ENCODE results near the gene ACKR3. TPM values are rescaled to one million over a fixed set of nuclear protein-coding genes. Genes with fewer than 3 reads are reported as not detected.

The ACKR3 gene
- total RNA-seq, 1 experiment from 2014 or later, result 24.0 TPM

DNA sequence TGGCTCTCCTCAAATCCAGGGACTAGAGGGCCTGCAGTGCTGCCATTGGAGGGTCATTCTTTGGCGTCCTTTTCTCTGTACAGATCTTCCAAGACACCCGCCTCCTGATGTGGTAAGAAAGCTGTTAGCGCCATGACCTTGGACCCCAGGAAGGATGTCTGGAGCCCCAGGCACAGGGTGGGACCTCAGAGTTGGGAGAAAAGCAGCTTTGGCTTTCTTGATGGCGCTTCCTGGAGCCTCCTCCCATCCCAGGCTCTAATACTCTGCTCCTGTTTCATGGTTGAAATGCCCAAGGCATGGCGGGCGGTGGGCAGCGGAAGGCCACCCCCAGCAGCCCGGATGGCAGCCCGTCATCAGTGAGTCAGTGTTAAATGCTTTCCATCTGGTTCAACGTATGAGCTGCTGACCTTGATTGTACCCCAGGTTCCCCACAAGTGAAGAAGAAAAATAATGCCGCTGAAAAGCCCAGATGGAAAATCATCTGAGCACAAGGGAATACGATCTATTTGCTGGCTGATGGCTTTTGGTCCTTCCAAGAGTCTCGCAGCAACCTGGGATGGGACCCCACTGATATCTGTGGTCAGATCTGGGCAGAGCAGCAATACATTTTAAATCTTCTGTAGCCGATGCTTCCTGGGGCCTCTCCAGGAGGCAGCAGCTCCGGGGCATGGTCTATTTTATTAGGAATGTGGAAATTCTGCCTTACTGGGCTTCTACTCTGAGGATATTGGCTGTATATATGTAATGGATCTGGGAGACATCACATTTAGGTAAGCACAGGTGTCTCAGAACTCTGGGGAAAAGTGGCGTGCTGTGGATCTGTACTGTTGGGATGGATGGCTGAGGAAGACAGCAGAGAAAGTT, 15.1 kb downstream of the ACKR3 start:
- DNase-seq (ENCODE audit: low read depth), result peak; percentile 97

DNA sequence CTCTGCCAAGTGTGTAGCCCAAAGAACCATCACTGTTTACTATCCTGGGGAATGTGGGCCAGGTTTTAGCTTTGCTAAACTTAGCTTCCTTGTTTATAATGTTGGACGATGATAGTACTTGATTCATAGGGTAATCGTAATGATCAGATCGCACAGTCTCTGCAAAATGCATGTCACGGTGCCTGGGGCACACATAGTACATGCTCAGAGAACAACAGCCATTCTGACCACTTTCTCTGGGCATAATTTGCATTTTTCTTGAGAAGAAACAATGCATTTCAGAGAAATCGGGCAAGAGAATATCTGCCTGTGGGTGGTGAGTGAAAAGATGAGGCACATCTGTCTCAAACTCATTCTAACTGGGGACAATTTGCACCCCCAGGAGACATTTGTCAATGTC, 16.3 kb downstream of the ACKR3 start:
- peak; percentile 34 for DNase-seq (ENCODE audit: low read depth)

DNA sequence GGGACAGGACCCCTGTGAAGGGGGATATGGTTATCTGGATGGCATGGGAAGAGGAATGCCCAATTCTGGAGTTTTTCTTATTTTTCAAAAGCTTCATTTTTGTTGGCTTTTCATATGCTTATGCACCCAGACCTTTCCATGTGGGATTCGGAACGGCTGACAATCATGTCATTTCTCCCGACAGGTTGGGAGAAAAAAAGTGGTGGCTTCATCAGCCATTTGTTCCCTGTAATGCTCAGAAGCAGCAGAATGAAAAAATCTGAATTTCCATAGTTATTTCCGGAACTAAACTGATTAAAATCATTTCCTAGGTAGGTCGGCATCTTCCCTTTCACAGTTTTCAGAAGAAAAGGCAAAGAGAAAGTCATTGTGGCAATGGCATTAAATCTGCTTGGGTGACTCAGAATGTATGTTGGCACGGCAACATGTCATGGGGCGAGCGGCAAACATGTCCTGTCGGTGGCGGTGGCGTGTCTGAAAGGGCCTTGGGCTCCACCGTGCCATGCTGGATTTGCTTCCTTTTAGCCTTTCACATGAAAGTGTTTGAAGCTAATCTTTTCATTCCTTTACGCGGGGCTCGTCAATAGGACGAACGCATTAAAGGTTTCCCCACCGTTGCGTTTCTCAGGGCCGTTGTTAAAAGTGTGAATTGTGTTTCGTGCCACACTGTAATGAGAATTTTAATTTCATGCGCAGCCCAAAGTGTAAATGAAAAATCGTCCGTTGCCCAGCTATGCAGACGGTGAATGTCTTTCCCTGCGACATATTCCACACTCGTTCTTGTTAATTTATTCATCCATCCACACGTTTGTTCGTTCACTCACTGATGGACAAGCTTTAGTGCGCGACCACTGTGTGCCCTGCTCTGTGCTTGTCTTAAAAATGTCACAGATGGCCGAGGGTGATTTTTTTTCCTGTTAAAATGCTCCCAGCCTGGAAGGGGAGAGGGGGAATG, 18.5 kb downstream of the ACKR3 start:
- DNase-seq (ENCODE audit: low read depth), result peak; percentile 76

DNA sequence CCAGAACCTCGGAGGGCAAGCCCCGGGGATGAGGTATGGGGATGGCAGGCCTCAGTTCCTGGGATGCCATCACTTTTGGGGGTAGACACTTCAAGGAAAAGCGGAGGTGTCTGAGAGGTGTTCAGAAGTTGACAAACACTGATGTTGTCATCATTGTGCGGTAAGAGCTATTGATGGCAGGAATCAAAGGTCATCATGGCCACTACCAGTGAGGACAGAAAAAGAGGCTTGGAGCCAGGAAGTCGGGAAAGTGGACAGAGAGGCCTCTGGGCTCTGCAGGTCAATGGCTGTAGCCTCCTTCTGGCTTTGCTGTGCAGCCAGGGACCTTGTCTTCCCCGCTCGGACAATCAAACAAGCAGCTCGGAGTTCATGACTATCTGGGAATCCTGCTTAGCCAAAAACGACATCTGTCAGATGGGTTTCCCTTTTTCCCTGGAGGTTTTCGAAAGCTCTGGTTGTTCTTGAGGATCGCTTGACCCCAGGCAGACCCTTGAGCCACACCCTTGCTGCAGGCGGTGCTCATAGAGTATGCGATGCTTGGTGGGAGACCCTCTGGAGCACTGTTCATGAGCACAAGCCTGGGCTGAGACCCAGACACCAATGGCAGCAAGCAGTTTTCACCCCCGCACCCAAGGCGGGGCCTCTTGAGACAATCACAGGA, 19.4 kb downstream of the ACKR3 start:
- DNase-seq (ENCODE audit: low read depth), result no peak

DNA sequence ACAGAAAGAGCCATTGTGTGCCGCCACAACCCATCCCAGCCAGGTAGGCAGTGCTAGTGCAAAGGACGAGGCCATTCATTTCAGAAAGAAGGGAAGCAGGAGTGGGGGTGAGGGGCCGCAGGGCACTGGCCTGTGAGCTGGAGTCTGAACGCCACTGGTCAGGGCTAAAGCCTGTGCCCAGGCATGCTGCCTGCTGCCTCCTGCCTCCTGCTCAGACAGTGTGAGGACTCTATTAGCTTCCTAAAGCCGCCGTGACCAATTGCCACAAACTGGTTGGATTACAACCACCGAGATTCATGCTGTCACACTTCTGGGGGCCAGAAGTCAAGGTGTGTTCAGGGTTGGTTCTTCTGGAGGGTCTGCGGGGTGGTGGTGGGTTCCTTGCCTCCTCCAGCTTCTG, 21.2 kb downstream of the ACKR3 start:
- no peak for DNase-seq (ENCODE audit: low read depth)

DNA sequence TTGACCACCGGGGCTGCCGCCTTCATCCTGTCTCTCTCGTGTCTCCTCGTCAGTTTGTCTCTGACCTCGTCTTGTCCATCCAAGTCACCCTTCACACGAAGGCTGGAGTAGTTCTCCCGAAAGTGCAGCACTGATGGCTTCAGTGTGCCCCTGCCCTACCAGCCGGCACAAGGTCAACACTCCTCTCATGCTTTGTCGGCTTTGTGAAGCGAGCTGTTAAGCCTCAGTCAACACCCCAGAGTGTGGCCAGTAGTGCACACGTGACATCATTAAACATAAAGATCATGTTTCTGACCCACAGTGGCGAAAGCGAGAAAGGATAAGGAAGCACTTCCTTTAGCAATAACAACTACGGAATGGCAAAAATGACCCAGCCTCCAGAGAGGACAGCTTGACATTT, 23.2 kb downstream of the ACKR3 start:
- DNase-seq (ENCODE audit: low read depth), result no peak

DNA sequence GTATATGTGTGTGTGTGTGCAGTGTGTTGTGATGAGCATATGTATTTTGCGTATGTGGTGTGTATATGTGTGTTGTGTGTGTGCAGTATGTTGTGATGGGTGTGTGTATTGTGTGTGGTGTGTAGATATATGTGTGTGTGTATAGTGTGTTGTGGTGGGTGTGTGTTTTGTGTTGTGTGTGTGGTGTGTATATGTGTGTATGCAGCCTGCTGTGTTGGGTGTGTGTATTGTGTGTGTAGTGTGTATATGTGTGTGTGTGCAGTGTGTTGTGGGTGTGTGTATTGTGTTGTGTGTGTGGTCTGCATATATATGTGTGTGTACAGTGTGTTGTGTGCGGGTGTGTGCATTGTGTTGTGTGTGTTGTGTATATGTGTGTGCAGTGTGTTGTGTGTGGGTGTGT, 23.9 kb downstream of the ACKR3 start:
- DNase-seq (ENCODE audit: low read depth), result no peak

DNA sequence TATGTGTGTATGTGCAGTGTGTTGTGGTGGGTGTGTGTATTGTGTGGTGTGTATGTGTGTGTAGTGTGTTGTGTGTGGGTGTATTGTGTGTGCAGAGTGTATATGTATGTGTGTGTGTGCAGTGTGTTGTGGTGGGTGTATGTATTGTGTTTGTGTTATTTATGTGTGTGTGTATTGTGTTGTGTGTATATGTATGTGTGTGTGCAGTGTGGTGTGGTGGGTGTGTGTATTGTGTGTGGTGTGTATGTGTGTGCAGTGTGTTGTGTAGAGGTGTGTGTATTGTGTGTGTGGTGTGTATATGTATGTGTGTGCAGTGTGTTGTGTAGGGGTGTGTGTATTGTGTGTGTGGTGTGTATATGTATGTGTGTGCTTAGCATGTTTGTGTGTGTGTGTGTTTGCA, 24.3 kb downstream of the ACKR3 start:
- no peak for DNase-seq (ENCODE audit: low read depth)

DNA sequence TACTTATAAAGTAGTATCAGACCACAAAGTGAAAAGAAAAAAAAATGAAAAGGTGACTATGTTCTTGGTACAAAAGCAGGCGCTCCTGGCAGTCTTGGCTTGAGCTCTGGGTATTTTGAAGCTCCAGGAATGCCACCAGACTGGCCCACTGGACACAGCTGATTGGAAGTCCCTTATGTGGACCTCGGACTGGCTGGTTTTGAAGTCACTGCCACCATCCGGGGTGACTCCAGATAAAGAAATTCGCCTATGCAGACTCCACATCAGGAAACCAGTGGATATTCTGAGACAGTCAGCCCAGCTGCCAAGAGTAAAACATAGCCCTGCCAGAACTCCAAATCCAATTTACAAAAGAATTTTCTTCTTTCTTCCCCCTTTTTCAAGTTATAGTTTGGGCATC, 28.0 kb downstream of the ACKR3 start:
- no peak for DNase-seq (ENCODE audit: low read depth)

DNA sequence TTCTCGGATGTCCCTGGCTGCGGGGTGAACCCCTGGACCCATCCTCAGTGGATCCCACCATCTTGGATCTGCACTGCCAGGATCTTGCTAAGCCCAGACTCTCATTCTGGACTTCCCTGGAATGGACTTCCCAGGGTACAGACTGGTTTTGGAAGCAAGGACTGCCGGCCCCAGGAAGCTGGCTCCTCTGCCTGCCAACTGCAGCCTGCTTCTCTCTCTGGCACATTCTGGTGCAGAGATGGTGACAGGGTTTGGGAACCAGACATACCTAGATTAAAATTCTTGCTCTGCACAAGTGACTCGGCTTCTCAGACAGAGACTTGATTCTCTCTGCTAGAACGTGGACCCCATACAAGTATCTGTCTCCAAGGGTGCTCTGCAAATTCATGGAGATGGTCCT, 29.4 kb downstream of the ACKR3 start:
- no peak for DNase-seq (ENCODE audit: low read depth)

DNA sequence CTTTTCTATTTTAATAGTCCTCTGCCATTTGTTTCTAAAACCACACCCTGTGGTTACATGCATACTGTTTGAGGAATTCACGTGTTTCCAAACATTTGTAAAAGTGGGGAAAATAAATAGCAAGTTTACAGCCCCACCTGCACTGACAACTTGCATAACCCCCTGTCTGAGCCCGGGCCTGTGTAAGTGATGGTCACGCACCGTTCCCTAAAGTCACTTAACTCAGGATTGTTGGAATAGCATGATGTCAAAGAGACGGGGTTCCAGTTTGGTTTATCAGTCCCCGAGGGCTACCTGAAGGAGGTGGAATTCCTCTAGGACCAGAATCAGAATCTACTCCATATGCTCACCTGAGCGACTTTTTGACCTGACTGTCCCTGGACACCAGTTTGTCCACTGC, 30.5 kb downstream of the ACKR3 start:
- DNase-seq (ENCODE audit: low read depth), result no peak

DNA sequence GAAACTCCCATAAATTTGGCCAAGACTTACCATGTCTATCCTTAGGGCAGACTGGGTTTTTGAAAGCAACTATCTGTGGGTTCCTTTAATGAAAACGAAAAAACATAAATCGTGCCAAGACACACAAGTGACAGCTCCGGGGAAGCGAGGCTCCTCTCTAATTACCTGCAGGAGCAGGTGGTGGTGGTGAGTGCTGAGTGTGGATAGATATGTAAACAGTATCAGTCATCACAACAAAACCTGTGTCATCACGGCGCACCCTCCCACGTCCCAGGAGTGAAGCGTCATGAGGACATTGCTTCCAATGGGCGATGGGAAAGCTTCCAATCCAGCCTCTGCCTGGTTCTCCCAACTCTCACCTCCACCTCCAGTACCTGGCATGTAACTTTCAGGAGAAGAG, 31.3 kb downstream of the ACKR3 start:
- no peak for DNase-seq (ENCODE audit: low read depth)

DNA sequence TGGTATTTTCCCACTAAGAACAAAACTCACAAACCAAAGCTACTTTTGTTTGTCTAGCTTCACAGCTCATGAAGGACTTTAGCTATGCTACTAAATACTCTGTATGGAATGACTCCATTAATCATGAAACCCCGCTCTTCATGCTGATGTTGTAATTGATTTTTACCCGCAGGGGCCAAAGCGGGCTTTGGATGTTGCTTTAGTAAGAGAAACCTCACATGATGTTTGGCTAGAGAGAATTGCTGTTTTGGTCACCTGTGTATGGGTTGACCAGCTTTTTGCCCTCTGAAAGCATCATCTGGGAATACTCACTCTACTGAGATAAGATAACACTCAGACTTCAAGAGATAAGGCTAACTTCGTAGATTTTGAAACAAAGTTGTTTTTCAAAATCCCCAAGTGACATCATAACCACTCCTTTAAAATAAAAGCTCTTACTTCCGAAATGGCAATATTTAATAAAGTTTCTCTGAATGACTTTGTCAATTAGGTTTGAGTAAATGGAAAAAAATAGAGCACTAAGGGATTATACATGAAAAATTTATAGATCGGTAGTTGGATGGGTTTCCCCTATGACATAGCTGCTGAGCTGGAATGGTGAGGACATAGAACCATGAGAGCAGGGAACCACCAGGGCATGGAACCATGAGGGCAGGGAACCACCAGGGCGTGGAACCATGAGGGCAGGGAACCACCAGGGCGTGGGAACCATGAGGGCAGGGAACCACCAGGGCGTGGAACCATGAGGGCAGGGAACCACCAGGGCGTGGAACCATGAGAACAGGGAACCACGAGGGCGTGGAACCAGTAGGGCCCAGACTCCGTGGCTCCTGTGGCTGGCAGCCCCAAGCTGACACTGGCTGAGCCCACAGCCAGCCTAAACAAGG, 31.9 kb downstream of the ACKR3 start:
- DNase-seq (ENCODE audit: low read depth), result no peak

DNA sequence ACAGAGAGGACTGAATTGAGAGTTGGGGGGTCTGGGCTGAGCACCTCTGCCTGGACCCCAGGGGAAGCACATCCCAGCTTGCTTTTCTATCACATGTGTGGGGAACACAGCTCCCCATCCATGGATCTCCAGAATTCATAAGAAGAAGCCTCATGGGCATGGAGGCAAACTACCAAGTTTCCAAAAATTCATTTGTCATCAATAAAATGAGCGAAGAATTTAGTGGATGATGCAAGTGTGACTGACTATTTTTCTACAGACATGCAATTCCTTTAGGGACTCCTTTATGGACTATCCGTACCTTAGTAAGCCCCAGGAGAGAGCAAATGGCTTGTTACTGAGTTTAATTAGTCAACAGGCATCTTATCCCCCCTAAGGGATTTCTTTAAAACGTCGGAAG, 33.1 kb downstream of the ACKR3 start:
- DNase-seq (ENCODE audit: low read depth), result no peak

DNA sequence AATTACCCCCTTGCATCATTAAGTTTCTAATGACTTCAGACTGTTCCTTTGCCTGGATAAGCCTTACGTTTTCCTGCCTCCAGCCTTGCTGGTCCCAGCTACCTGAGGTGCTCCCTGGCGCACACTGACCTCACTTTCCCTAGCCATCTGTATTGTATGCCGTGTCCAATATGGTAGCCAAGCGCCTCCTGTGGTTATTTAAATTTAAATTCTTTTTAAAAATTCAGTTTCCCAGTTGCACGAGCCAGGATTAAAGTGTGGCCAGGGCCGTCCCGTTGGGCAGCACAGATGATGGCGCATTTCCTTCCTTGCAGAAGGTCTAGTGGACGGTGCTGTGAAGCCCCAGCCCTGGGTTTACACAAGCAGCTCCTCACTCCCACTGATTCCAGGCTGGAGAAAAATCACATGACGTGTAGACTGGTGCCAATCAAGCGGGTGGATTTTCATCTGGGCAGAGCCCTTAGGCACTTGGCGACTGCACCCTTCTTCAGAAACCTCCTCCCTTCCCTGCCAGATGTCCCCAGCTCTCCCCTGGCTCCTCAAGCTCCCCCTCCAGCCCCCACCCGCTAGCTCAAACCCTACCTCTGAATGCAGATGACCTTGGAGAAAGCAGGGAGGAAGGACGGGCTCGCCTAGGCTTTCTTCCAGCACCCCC, 33.9 kb downstream of the ACKR3 start:
- DNase-seq (ENCODE audit: low read depth), result peak; percentile 73

DNA sequence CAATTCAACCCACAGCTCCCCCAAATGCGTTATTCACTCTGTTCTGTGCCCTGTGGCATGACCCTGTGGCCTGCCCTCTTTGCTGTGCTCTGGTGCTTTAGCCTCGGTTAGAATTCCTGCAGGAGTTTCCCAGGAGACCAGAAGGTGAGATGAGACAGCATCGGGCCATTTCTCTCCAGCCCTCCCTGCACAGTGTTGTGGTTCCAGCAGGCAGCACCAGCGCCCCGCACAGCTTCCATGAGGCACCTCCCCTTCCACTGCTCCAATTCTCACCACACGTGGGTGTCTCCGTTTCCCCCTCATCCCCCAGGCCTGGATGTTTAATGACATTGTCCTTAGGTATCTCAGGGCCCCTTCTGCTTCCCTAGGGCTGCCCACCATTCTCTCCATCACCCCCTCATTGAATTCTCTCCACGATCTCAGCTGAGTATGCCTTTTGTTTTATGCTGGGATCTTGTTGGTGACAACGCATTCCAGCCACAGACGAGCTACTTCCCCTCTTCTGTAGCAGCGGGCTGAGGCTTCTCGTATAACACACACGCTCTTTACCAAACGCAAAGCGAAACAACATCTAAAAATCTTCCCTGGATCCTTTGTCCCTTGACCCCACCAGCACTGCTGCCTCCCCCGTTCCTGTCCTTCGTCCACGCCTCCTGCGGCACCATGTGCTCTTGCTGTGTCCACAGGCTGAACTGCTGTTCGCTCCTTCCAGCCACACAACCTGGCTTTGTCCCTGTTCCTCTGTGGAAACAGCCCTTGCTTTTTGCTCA, 35.1 kb downstream of the ACKR3 start:
- peak; percentile 55 for DNase-seq (ENCODE audit: low read depth)

DNA sequence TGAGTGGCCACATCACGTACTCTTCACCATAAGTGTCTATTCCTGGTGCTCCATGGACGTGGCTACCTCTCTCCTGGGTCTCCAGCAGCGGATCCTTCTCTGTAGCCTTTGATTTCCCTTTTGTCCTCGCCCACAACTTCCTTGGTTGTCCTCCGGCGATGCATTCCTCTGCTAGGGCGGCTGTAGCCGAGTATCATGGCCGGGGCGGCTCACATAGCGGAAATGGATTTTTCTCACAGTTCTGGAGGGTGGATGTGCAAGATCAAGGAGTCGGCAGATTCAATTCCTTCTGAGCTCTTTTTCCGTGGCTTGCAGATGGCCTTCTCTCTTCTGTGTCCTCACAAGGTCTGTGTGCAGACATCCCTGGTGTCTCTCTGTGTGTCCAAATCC, 35.7 kb downstream of the ACKR3 start:
- peak; percentile 82 for DNase-seq (ENCODE audit: low read depth)

DNA sequence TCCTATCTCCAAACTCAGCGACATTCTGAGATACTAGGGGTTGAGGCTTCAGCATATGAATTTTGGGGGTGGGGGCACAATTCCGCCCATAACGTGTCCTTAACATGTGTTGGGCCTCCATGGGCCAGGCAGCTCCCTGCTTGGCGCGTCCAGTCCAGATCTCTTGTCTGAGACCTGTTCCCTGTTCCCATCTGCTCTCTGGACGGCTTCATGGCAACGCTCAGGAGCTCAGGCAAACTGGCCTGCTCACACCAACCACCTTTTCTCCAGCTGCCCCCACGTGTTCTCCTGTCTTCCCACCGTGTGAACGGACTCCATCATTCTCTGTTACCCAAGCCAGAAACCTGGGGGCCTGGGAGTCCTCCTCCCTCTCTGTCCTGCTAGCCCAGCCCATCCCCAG, 36.4 kb downstream of the ACKR3 start:
- no peak for DNase-seq (ENCODE audit: low read depth)

DNA sequence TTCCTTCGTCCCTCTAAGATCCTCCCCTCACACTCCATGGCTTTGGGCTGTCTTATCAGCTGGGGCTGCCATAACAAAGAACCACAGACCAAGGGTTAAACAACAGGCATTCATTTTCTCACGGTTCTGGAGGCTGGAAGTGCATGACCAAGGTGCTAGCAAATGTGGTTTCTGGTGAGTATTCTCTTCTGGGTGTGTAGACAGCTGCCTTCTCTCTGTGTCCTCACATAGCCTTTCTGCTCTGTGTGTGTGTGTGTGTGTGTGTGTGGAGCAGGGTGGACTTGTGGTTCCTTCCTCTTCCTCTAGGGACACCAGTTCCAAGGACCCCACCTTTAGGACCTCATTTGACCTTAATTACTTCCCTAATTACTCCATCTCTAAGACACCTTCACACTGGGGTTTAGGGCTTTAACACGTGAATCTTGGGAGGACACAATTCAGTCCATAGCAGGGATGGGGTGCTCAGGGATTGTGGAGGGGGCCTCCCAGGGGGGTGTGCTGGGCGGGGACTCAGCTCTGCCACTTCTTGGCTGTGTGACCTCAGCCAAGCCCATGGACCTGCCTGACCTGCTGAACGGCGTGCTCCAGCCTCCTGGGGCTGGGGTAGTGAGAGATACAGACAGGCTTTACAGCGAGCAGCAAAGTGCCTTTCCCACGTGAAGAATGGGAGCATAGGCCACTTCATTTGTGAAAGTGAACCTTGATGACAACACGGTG, 38.0 kb downstream of the ACKR3 start:
- peak; percentile 92 for DNase-seq (ENCODE audit: low read depth)

All from RPMI7951 (cell line).